MCF 10A (cell line): ENCODE data around the gene TMEM218. TPM values are rescaled to one million over a fixed set of nuclear protein-coding genes. Genes with fewer than 3 reads are reported as not detected.

Experiments
- BruUV-seq: library from RNA; stranded (reverse); fragments of 400-500 nt; replicated peaks from 2 replicates; lab custom pipeline; 2021; lab: Mats Ljungman, UMichigan
- CTCF ChIA-PET: fragments of 300-600 bp; sonication (Branson Sonifier 250); formaldehyde crosslinking; extraction: SDS; loops from one replicate; lab custom pipeline; 2021; ENCODE audit warnings: antibody characterized with exemption, inconsistent platforms; lab: Yijun Ruan, JAX
- POLR2A ChIA-PET: fragments of 300-600, 350-650 bp; sonication (Branson Sonifier 250); formaldehyde crosslinking; extraction: SDS; loops from one replicate; lab custom pipeline; 2020; ENCODE audit warnings: antibody characterized with exemption, inconsistent platforms; lab: Yijun Ruan, JAX
- DNase-seq: peaks from one replicate; pipeline ENCODE4 v3.0.0-alpha.2; 2018; ENCODE audit not compliant: unreplicated experiment
- H3K27ac Mint-ChIP-seq: one replicate; pipeline ENCODE4 v1.8.0; 2022; ENCODE audit warnings: mild to moderate bottlenecking, low read depth, mixed read lengths; ENCODE audit not compliant: unreplicated experiment
- H3K27me3 Mint-ChIP-seq: one replicate; pipeline ENCODE4 v1.8.0; 2022; ENCODE audit warnings: mixed read lengths; ENCODE audit not compliant: insufficient read depth, unreplicated experiment
- H3K36me3 Mint-ChIP-seq: one replicate; pipeline ENCODE4 v1.8.0; 2022; ENCODE audit warnings: mild to moderate bottlenecking, moderate library complexity, mixed read lengths; ENCODE audit not compliant: insufficient read depth, unreplicated experiment
- H3K4me1 Mint-ChIP-seq: one replicate; pipeline ENCODE4 v1.8.0; 2022; ENCODE audit warnings: mixed read lengths; ENCODE audit not compliant: insufficient read depth, unreplicated experiment
- H3K4me3 Mint-ChIP-seq: one replicate; pipeline ENCODE4 v1.8.0; 2022; ENCODE audit warnings: mild to moderate bottlenecking, moderate library complexity, mixed read lengths; ENCODE audit not compliant: unreplicated experiment
- H3K9me3 Mint-ChIP-seq: one replicate; pipeline ENCODE4 v1.8.0; 2022; ENCODE audit warnings: mixed read lengths; ENCODE audit not compliant: unreplicated experiment
- intact Hi-C: fragments of 100-400 bp; cut with micrococcal nuclease; formaldehyde crosslinking; loops from 2 replicates; pipeline ENCODE4 v1.14.1; 2022
- total RNA-seq: library from RNA; stranded (reverse); gene quantifications from 2 replicates; pipeline ENCODE4 v1.2.3, GENCODE V29; 2022
- TF ChIP-seq, protein P1 (sequence below): fragments of 200-600 bp; IDR thresholded peaks from one replicate; pipeline ENCODE4 v1.8.0; 2022; ENCODE audit warnings: antibody characterized with exemption, mild to moderate bottlenecking; ENCODE audit not compliant: unreplicated experiment

The TMEM218 gene
- total RNA-seq, 1 experiment from 2014 or later = 21.1 TPM

DNA sequence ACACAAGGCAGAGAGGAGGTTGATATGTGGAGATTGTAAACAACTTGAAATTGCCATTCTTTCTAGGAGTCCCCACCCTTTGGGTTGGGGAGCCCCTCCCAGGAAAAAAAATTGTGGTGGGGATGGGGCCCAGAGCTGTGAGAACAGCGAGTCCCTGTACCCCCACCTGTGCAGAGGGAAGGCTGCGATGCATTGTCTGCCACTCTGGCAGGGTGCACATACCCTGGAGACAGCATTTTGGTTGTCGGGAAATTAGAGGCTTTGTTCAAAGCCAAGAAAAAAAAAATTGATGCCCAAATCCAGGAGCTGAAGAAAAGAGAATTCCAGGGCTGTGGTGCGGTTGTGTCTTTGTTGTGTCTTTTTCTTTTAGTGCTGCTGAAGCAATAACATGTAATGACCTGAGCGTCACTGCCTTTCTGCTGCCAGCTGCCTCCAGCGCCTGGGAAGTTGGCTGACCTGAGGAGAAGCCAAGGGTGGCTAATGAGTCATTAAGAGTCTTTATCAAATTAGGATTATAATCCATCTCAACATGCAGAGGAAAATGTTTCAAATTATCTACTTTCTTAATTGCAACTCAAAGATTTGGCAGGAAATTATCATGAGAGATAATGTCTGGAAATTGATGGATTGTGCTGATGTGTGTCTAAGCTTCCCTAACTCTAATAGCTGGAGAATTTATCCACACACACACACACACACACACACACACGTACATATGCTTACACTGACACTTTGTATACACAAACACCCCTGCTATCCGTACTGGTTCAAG, 45.1 kb upstream of the TMEM218 start:
- Mint-ChIP-seq H3K9me3 (no peaks in the 10 kb centered on the region), H3K4me1 (no peaks in the 10 kb centered on the region), H3K36me3 (no peaks in the 10 kb centered on the region), H3K27me3 (no peaks in the 10 kb centered on the region), H3K27ac (no peak overlapping the region), H3K4me3 (no peak overlapping the region)
- no peak for DNase-seq
- intact Hi-C loops = no loop called here
- no TSS peak for BruUV-seq
- TF ChIP-seq, protein P1, sequence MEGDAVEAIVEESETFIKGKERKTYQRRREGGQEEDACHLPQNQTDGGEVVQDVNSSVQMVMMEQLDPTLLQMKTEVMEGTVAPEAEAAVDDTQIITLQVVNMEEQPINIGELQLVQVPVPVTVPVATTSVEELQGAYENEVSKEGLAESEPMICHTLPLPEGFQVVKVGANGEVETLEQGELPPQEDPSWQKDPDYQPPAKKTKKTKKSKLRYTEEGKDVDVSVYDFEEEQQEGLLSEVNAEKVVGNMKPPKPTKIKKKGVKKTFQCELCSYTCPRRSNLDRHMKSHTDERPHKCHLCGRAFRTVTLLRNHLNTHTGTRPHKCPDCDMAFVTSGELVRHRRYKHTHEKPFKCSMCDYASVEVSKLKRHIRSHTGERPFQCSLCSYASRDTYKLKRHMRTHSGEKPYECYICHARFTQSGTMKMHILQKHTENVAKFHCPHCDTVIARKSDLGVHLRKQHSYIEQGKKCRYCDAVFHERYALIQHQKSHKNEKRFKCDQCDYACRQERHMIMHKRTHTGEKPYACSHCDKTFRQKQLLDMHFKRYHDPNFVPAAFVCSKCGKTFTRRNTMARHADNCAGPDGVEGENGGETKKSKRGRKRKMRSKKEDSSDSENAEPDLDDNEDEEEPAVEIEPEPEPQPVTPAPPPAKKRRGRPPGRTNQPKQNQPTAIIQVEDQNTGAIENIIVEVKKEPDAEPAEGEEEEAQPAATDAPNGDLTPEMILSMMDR = no peak
- ChIA-PET POLR2A (no interaction called here), CTCF (interaction anchor here (0.5 to 14.8 kb wide), 7 partner anchors 14 to 248 kb away, joined by 3 to 192 read pairs (median 3); no protein-coding TSS in a partner anchor)

DNA sequence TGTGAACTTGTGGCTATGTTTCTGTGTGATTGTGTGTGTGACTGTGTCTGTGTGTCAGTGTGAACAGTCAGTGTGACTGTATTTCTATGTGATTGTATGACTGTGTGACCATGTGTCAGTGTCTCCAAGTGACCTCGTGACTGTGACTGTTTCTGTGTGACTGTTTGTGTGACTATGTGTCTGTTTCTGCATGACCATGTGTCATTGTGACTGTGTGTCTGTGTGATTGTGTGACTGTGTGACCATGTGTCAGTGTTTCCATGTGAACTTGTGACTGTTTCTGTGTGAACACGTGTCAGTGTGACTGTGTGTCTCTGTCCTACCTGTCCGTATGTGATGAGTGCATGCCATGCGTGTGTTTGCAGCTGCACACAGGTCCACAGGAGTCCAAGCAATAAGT, 44.3 kb upstream of the TMEM218 start:
- DNase-seq = no peak
- no peak overlapping the region for H3K4me3 Mint-ChIP-seq
- no peak overlapping the region for H3K27ac Mint-ChIP-seq
- ChIA-PET CTCF (interaction anchor here (0.5 to 14.8 kb wide), 2 partner anchors 181 to 191 kb away, joined by 3 to 192 read pairs; no protein-coding TSS in a partner anchor), POLR2A (no interaction called here)
- H3K36me3 Mint-ChIP-seq = no peaks in the 10 kb centered on the region
- no TSS peak for BruUV-seq
- intact Hi-C loops = no loop called here
- TF ChIP-seq, protein P1 = no peak
- H3K9me3 Mint-ChIP-seq = no peaks in the 10 kb centered on the region
- no peaks in the 10 kb centered on the region for H3K4me1 Mint-ChIP-seq
- H3K27me3 Mint-ChIP-seq = no peaks in the 10 kb centered on the region

DNA sequence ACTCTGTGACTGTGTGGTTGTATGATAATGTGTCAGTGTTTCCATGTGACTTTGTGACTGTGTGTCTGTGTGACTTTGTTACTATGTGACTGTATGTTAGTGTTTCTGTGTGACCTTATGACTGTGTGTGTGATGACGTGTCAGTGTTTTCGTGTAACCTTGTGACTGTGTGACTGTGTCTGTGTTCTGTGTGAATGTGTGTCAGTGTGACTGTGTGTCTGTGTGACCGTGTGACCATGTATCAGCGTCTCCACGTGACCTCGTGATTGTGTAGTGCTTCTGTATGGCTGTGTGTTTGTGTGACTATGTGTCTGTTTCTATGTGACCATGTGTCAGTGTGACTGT, 43.6 kb upstream of the TMEM218 start:
- H3K27ac Mint-ChIP-seq = no peak overlapping the region
- TF ChIP-seq, protein P1 = no peak
- intact Hi-C loops = no loop called here
- BruUV-seq = no TSS peak
- H3K9me3 Mint-ChIP-seq = no peaks in the 10 kb centered on the region
- ChIA-PET POLR2A (no interaction called here), CTCF (interaction anchor here (0.6 kb wide), 1 partner anchor 397 kb away, joined by 3 read pairs; no protein-coding TSS in a partner anchor)
- DNase-seq = no peak
- no peak overlapping the region for H3K4me3 Mint-ChIP-seq
- H3K36me3 Mint-ChIP-seq = no peaks in the 10 kb centered on the region
- no peaks in the 10 kb centered on the region for H3K4me1 Mint-ChIP-seq
- no peaks in the 10 kb centered on the region for H3K27me3 Mint-ChIP-seq

DNA sequence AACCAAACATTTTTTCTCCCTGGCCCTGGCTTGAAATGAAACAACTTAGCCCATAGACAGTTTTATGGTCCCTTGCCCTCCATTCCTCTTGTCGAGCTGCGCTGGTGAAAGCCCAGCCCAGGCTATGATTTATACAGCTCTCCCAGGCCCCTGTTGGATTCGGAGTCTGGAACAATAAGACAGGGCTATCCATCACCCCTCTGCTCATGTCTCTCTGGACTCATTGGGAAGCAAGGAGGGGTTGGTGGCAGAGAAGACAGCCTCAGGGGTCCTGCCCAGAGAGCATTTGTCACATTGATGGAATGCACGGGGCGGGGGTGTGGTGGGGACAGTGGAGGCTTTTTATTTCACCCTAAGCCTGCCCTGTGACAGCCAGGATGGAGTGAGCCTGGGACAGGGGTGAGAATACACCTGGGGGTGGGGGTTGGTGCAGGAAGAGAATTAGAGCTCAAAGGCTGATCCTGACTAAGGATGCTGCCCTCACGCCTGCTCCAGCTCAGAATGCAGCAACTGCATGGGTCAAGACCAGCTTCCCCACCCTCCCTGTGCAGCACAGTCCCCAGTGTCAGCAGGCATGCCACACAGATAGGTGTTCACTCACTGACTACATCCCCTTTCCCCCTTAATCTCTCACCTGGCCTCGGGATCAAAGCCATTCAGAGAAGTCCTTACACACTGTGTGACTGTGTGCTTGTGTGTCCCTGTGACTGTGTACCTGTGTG, 43.1 kb upstream of the TMEM218 start:
- no peaks in the 10 kb centered on the region for H3K27me3 Mint-ChIP-seq
- H3K4me3 Mint-ChIP-seq = no peak overlapping the region
- POLR2A ChIA-PET = no interaction called here
- intact Hi-C loops = no loop called here
- no TSS peak for BruUV-seq
- no peaks in the 10 kb centered on the region for H3K36me3 Mint-ChIP-seq
- TF ChIP-seq, protein P1 = no peak
- no peaks in the 10 kb centered on the region for H3K4me1 Mint-ChIP-seq
- no peaks in the 10 kb centered on the region for H3K9me3 Mint-ChIP-seq
- DNase-seq = no peak
- CTCF ChIA-PET = interaction anchor here (0.6 to 2.3 kb wide), 5 partner anchors 11 to 397 kb away, joined by 3 to 6 read pairs (median 4); partner anchors contain the start of gene PKNOX2
- H3K27ac Mint-ChIP-seq = no peak overlapping the region
